ENCODE measurements around the gene PTPN5.

DNA sequence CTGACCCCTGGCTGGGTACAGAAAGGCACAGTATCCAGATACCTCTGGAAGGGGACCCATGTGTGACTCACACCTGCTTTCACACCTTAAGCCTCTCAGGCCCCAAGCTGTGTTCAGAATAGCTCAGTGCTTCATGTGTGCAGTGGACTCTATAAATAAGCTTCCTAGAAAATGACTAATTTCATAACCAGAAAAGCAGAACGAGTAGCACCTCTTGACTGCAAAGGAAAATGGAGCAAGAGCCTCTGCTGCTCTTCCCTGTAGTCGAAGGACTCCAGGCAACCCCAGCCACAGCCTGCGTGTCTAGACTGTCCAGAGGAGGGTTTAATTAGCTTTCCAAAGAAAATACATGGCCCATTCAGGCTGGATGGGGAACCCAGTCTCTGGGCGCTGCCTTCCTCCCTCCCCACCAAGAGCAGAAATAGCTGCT, 23.1 kb downstream of the PTPN5 start:
- TF ChIP-seq ELF1 (IDR thresholded peaks at IDR 0.05; ENCODE audit: borderline replicate concordance, low read depth) (no peak), POLR2A (IDR thresholded peaks at IDR 0.05; ENCODE audit: borderline replicate concordance, extremely low read depth, insufficient read depth, insufficient read length) (no peak), EZH2phosphoT487 (IDR thresholded peaks at IDR 0.05; ENCODE audit: borderline replicate concordance) (no peak), FOSL1 (IDR thresholded peaks at IDR 0.05; ENCODE audit: low read depth) (no peak), EZH2 (IDR thresholded peaks at IDR 0.05) (no peak), POLR2AphosphoS5 (IDR thresholded peaks at IDR 0.05; ENCODE audit: low read depth, low read length) (no peak), EGR1 (IDR thresholded peaks at IDR 0.05; ENCODE audit: low read depth) (no peak), RAD21 (IDR thresholded peaks at IDR 0.05; ENCODE audit: low read depth) (no peak), JUND (IDR thresholded peaks at IDR 0.05) (no peak), YY1 (IDR thresholded peaks at IDR 0.05; ENCODE audit: extremely low read depth, insufficient replicate concordance, low read depth, low read length) (no peak), TCF7L2 (IDR thresholded peaks at IDR 0.05; ENCODE audit: borderline replicate concordance, extremely low read depth, insufficient read depth, insufficient read length) (no peak)
- TF ChIP-seq, protein P1, sequence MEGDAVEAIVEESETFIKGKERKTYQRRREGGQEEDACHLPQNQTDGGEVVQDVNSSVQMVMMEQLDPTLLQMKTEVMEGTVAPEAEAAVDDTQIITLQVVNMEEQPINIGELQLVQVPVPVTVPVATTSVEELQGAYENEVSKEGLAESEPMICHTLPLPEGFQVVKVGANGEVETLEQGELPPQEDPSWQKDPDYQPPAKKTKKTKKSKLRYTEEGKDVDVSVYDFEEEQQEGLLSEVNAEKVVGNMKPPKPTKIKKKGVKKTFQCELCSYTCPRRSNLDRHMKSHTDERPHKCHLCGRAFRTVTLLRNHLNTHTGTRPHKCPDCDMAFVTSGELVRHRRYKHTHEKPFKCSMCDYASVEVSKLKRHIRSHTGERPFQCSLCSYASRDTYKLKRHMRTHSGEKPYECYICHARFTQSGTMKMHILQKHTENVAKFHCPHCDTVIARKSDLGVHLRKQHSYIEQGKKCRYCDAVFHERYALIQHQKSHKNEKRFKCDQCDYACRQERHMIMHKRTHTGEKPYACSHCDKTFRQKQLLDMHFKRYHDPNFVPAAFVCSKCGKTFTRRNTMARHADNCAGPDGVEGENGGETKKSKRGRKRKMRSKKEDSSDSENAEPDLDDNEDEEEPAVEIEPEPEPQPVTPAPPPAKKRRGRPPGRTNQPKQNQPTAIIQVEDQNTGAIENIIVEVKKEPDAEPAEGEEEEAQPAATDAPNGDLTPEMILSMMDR (IDR thresholded peaks at IDR 0.05 in 2 of 3, conservative IDR thresholded peaks at IDR 0.05 in 1 of 3; ENCODE audit: borderline replicate concordance in 1 of 3, insufficient read depth in 1 of 3, low read depth in 2 of 3, low read length in 2 of 3): no peak
- TF ChIP-seq, protein P2, sequence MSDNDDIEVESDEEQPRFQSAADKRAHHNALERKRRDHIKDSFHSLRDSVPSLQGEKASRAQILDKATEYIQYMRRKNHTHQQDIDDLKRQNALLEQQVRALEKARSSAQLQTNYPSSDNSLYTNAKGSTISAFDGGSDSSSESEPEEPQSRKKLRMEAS (IDR thresholded peaks at IDR 0.05): no peak
